HFFc6 (cell line): ENCODE measurements around the gene DPEP3. TPM values are rescaled to one million over a fixed set of nuclear protein-coding genes. Genes with fewer than 3 reads are reported as not detected.
"Not testable (repeated sequence)": the region's sequence is repeated elsewhere in the genome, so short reads cannot be mapped to it uniquely, and the experiment has no call there.

Experiments used
- DNase-seq: peaks from one replicate; pipeline ENCODE4 v3.0.0-alpha.2; 2018
- H3K27ac Mint-ChIP-seq: 2 replicates; pipeline ENCODE4 v1.8.0; 2020; ENCODE audit warnings: mild to moderate bottlenecking, mixed read lengths
- H3K27me3 Mint-ChIP-seq: 2 replicates; pipeline ENCODE4 v1.8.0; 2021; ENCODE audit warnings: mild to moderate bottlenecking, moderate library complexity, mixed read lengths; ENCODE audit not compliant: insufficient read depth
- H3K36me3 Mint-ChIP-seq: 2 replicates; pipeline ENCODE4 v1.8.0; 2021; ENCODE audit warnings: low read depth, mixed read lengths
- H3K4me1 Mint-ChIP-seq: 2 replicates; pipeline ENCODE4 v1.8.0; 2020; ENCODE audit warnings: low read depth, mixed read lengths
- H3K4me3 Mint-ChIP-seq: 2 replicates; pipeline ENCODE4 v1.8.0; 2020; ENCODE audit warnings: mild to moderate bottlenecking, moderate library complexity, mixed read lengths
- H3K9me3 Mint-ChIP-seq: 2 replicates; pipeline ENCODE4 v1.8.0; 2020; ENCODE audit warnings: mild to moderate bottlenecking, mixed read lengths
- total RNA-seq, 6 experiments: library from RNA; stranded (reverse); fragmentation: NEBNext Ultra II Directional; extraction: Animal tissue kit (Norgen Biotek cat#: 25700); gene quantifications; 2 replicates in 1 of 6; 3 replicates in 5 of 6; pipeline ENCODE4 v1.2.3, GENCODE V29; 2021
- TF ChIP-seq, protein P1 (sequence below): fragments of 200-600 bp; sonication (generic); IDR thresholded peaks from 2 replicates; pipeline ENCODE4 v1.5.0; 2021; ENCODE audit warnings: antibody characterized with exemption, mild to moderate bottlenecking

Gene DPEP3
- total RNA-seq, 6 experiments from 2014 or later, result not detected

DNA sequence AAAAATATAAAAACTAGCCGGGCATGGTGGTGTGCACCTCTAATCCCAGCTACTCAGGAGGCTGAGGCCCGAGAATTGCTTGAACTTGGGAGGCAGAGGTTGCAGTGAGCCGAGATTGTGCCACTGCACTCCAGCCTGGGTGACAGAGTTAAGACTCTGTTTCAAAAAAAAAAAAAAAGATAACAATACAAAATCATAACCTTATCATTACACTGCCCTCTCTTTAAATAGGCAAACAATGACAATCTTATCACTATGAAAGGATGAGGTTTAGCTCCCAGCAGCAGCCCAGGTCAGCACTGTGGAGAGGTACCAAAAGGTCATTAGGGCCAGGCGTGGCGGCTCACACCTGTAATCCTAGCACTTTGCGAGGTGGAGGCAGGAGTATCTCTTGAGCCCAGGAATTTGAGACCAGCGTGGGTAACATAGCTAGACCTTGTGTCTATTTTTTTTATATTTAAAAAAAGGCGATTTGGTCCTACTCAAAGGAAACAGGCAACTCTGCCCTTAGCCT, 38.9 kb upstream of the DPEP3 start:
- H3K4me1 Mint-ChIP-seq, result peaks cover 19% of the 10 kb centered on the region
- no peak overlapping the region for H3K4me3 Mint-ChIP-seq
- DNase-seq, result no peak
- H3K9me3 Mint-ChIP-seq, result no peaks in the 10 kb centered on the region
- peaks cover 9% of the 10 kb centered on the region for H3K36me3 Mint-ChIP-seq
- H3K27me3 Mint-ChIP-seq, result no peaks in the 10 kb centered on the region; the same call in 1 of the 2 replicates
- TF ChIP-seq, protein P1, sequence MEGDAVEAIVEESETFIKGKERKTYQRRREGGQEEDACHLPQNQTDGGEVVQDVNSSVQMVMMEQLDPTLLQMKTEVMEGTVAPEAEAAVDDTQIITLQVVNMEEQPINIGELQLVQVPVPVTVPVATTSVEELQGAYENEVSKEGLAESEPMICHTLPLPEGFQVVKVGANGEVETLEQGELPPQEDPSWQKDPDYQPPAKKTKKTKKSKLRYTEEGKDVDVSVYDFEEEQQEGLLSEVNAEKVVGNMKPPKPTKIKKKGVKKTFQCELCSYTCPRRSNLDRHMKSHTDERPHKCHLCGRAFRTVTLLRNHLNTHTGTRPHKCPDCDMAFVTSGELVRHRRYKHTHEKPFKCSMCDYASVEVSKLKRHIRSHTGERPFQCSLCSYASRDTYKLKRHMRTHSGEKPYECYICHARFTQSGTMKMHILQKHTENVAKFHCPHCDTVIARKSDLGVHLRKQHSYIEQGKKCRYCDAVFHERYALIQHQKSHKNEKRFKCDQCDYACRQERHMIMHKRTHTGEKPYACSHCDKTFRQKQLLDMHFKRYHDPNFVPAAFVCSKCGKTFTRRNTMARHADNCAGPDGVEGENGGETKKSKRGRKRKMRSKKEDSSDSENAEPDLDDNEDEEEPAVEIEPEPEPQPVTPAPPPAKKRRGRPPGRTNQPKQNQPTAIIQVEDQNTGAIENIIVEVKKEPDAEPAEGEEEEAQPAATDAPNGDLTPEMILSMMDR, result no peak
- H3K27ac Mint-ChIP-seq, result no peak overlapping the region

DNA sequence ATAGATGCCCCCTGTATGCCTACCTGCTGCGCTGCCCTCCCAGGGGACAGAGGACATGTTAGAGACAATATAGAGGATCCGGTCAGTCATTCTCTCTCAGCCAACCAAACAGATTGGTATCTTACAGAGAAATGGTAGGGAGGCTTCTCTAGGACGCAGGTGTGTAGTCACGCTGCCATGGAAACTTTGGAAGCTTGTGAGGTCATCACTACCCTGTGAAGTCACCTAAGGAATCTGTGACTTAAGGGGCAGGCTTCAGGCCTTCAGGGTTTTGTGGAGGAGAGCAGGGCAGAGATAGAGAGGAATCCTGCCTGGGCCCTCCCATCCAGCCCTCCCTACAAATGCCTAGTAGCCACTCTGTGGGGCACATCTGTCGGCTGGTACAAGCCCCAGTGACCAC, 35.4 kb upstream of the DPEP3 start, which contains the start of gene DPEP2NB:
TSS of gene DPEP2NB (minus strand) at position 231 of the 400 bp plus-strand sequence. CDS start at position 90, 141 bp downstream.
- no peak for DNase-seq
- H3K9me3 Mint-ChIP-seq, result no peaks in the 10 kb centered on the region
- TF ChIP-seq, protein P1, result no peak
- H3K36me3 Mint-ChIP-seq, result no peaks in the 10 kb centered on the region
- 0 out of 2 replicates have a peak, but pooled peaks cover 6% of the 10 kb centered on the region for H3K4me1 Mint-ChIP-seq
- peaks cover 4% of the 10 kb centered on the region for H3K27me3 Mint-ChIP-seq
- H3K4me3 Mint-ChIP-seq, result no peak within 1 kb of the TSS
- no peak within 1 kb of the TSS for H3K27ac Mint-ChIP-seq

DNA sequence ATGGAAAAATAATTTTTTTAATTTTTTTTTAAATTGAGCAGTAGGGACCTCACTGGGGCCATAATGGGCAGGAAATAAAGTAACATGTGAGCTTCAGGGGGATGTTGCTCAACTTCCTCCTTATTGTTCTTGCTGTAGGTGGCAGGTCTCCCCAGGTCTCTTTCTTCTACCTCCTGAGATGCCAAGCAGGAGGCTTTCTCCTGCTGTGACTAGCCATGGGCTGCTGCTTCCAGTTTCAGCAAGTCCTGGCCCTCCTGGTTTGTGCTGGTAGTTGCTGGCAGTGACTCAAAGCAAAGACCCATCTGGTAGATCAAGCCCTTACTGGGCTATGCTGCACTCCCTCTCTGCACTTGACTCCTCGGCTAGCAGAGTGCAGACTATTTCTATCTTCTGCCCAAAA, 33.1 kb upstream of the DPEP3 start:
- Mint-ChIP-seq H3K27me3 (peaks cover 7% of the 10 kb centered on the region), H3K4me3 (no peak overlapping the region), H3K9me3 (no peaks in the 10 kb centered on the region), H3K36me3 (no peaks in the 10 kb centered on the region), H3K27ac (no peak overlapping the region), H3K4me1 (0 out of 2 replicates have a peak, but pooled peaks cover 6% of the 10 kb centered on the region)
- TF ChIP-seq, protein P1, result no peak
- DNase-seq, result no peak

DNA sequence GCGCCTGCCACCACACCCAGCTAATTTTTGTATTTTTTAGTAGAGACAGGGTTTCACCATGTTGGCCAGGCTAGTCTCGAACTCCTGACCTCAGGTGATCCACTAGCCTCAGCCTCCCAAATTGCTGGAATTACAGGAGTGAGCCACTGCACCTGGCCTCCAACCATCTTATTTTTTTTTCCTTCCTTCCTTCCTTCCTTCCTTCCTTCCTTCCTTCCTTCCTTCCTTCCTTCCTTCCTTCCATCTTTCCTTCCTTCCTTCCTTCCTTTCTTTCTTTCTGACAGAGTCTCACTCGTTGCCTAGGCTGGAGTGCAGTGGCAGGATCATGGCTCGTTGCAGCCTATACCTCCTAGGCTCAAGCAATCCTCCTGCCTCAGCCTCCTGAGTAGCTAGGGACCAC, 29.6 kb upstream of the DPEP3 start:
- H3K4me3 Mint-ChIP-seq, H3K27ac Mint-ChIP-seq, H3K36me3 Mint-ChIP-seq, H3K27me3 Mint-ChIP-seq, H3K4me1 Mint-ChIP-seq, H3K9me3 Mint-ChIP-seq, DNase-seq: not testable (repeated sequence)

DNA sequence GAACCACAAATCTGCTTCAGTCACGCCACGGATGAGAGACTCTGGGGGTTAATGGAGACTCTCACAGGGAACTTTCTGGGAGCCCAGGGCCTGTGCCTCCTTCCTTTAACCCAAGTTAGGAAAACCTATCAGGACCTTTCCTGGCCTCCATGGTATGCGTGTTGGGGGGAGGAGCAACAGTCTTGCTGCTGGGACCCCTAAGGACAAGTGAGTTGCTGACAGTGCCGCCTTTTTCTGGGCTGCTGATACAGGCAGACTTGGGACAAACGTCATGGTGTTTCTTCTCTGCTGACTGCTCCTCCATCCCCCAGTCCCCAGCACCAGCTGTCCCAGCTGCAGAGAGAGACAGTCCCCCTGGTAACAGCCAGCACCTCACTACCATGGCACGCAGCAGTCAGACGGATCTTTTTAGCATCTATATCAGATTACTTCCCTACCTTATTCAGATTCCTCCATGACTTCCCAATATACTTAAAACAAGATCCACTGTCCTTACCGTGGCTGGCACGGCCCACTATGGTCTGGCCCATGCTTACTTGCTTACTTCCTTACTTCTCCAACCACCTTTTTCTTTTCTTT, 28.9 kb upstream of the DPEP3 start:
- Mint-ChIP-seq H3K9me3 (no peaks in the 10 kb centered on the region), H3K27ac (no peak overlapping the region), H3K4me1 (no peaks in the 10 kb centered on the region), H3K27me3 (peaks cover 7% of the 10 kb centered on the region), H3K4me3 (no peak overlapping the region), H3K36me3 (no peaks in the 10 kb centered on the region)
- TF ChIP-seq, protein P1, result no peak
- DNase-seq, result no peak

DNA sequence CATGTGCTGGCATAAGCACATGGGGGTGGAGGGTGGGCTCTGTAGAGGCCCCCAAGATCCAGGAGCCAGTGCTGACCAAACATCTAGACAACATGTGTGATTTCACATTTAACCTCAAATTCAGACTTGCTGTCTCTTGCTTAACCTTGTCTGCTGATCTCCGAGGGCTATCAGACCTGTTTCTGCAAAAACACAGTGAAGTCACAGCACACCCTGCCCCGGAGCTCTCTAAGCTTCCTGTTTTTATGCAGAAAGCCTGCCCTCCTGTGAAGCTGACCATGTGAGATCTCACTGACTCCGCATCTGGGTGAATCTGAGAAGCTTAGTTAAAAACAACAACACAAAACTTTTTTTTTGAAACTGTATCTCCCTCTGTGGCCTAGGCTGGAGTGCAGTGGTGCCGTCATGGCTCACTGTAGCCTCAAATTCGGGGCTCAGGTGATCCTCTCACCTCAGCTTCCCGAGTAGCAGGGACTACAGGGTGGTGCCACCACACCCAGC, 25.5 kb upstream of the DPEP3 start:
- TF ChIP-seq, protein P1, result no peak
- peaks cover 3% of the 10 kb centered on the region for H3K27me3 Mint-ChIP-seq
- no peaks in the 10 kb centered on the region for H3K36me3 Mint-ChIP-seq
- no peak for DNase-seq
- H3K9me3 Mint-ChIP-seq, result no peaks in the 10 kb centered on the region
- no peak overlapping the region for H3K4me3 Mint-ChIP-seq
- H3K27ac Mint-ChIP-seq, result no peak overlapping the region
- no peaks in the 10 kb centered on the region for H3K4me1 Mint-ChIP-seq
